HG03064 (cell line): Measurements from ENCODE around the gene KCTD13.
"Not testable (repeated sequence)": the region's sequence is repeated elsewhere in the genome, so short reads cannot be mapped to it uniquely, and the experiment has no call there.

ENCODE experiments used
- ATAC-seq: cut with Tn5 transposase; IDR thresholded peaks from one replicate; pipeline ENCODE4 v1.9.1; 2021; ENCODE audit warnings: low read depth; ENCODE audit not compliant: unreplicated experiment

KCTD13 gene

GRCh38 chr16:29950806-29951461 is 24.9 kb upstream of the KCTD13 start:
- no peak for ATAC-seq

GRCh38 chr16:29947897-29948296 is 21.9 kb upstream of the KCTD13 start:
- ATAC-seq, result no peak

- ATAC-seq, result no peak
These were observed 18.1 kb upstream of the KCTD13 start for GRCh38 chr16:29943846-29944799.

- no peak for ATAC-seq
These were observed 14.6 kb upstream of the KCTD13 start for GRCh38 chr16:29940656-29941055.

GRCh38 chr16:29931750-29932149 is 5.7 kb upstream of the KCTD13 start:
- not testable (repeated sequence) for ATAC-seq

GRCh38 chr16:29927070-29927905 is 1.3 kb upstream of the KCTD13 start:
- ATAC-seq, result no peak

- ATAC-seq, result no peak
These were observed 656 bp upstream of the KCTD13 start for GRCh38 chr16:29926711-29927052.

- ATAC-seq, result no peak
These were observed 795 bp downstream of the KCTD13 start for GRCh38 chr16:29925105-29925756.

GRCh38 chr16:29922986-29923501 is 3.0 kb downstream of the KCTD13 start:
- no peak for ATAC-seq

GRCh38 chr16:29922326-29922725 is 3.7 kb downstream of the KCTD13 start:
- ATAC-seq, result no peak

- no peak for ATAC-seq
These were observed 5.0 kb downstream of the KCTD13 start for GRCh38 chr16:29921034-29921385.

GRCh38 chr16:29920288-29921033 is 5.6 kb downstream of the KCTD13 start:
- no peak for ATAC-seq

- ATAC-seq, result no peak
These were observed 9.0 kb downstream of the KCTD13 start for GRCh38 chr16:29916979-29917378.

GRCh38 chr16:29915590-29916247 is 10.3 kb downstream of the KCTD13 start:
- ATAC-seq, result no peak

- ATAC-seq, result no peak
These were observed 12.5 kb downstream of the KCTD13 start for GRCh38 chr16:29913514-29913913.

GRCh38 chr16:29912087-29912486 is 13.9 kb downstream of the KCTD13 start:
- no peak for ATAC-seq

- no peak for ATAC-seq
These were observed 14.4 kb downstream of the KCTD13 start for GRCh38 chr16:29911676-29912010.

- ATAC-seq, result no peak
These were observed 15.0 kb downstream of the KCTD13 start for GRCh38 chr16:29910819-29911675.
